PC-9 (cell line): ENCODE measurements around the gene TK1. TPM values are rescaled to one million over a fixed set of nuclear protein-coding genes. Genes with fewer than 3 reads are reported as not detected.

Experiments
- BruUV-seq: library from RNA; stranded (reverse); fragments of 400-500 nt; replicated peaks from 2 replicates; lab custom pipeline; 2021; lab: Mats Ljungman, UMichigan
- CTCF ChIA-PET: fragments of 300-600 bp; sonication (Branson Sonifier 250); formaldehyde crosslinking; loops from one replicate; lab custom pipeline; 2022; ENCODE audit warnings: antibody characterized with exemption; lab: Charles Lee
- POLR2A ChIA-PET: fragments of 300-600 bp; sonication (Branson Sonifier 250); formaldehyde crosslinking; loops from one replicate; lab custom pipeline; 2022; ENCODE audit warnings: antibody characterized with exemption; ENCODE audit not compliant: unreplicated experiment; lab: Charles Lee
- DNase-seq, 2 experiments: peaks; one replicate each; pipeline versions ENCODE4 v3.0.0 to v3.0.0-alpha.2; 2015 to 2022; ENCODE audit warnings: mixed read lengths in 1 of 2
- H2AFZ ChIP-seq: fragments of 200-600 bp; sonication (generic); 2 replicates; pipeline ENCODE4 v1.8.1; 2017; ENCODE audit warnings: antibody characterized with exemption
- H3F3A ChIP-seq: fragments of 200-600 bp; sonication (generic); 2 replicates; pipeline ENCODE4 v1.8.1; 2017; ENCODE audit warnings: antibody characterized with exemption, mild to moderate bottlenecking, low read depth; ENCODE audit not compliant: insufficient read depth
- H3K27ac ChIP-seq: fragments of 200-600 bp; sonication (generic); 2 replicates; pipeline ENCODE4 v1.6.1; 2016; ENCODE audit warnings: mixed run types
- H3K27me3 ChIP-seq: fragments of 200-600 bp; sonication (generic); 2 replicates; pipeline ENCODE4 v1.6.1; 2016; ENCODE audit warnings: low read depth, mixed run types; ENCODE audit not compliant: insufficient read depth
- H3K36me3 ChIP-seq: fragments of 200-600 bp; sonication (generic); 2 replicates; pipeline ENCODE4 v1.6.1; 2016; ENCODE audit warnings: low read depth, mixed run types
- H3K4me1 ChIP-seq: fragments of 200-600 bp; sonication (generic); replicated peaks from 2 replicates; pipeline ENCODE4 v1.6.1; 2016; ENCODE audit warnings: mixed run types; ENCODE audit not compliant: insufficient read depth
- H3K4me2 ChIP-seq: fragments of 200-600 bp; sonication (generic); 2 replicates; pipeline ENCODE4 v1.6.1; 2017; ENCODE audit warnings: mixed run types
- H3K4me3 ChIP-seq: fragments of 200-600 bp; sonication (generic); 2 replicates; pipeline ENCODE4 v1.6.1; 2016; ENCODE audit warnings: mixed run types
- H3K79me2 ChIP-seq: fragments of 200-600 bp; sonication (generic); 2 replicates; pipeline ENCODE4 v1.6.1; 2017; ENCODE audit warnings: low read depth, mixed run types
- H3K9me2 ChIP-seq: fragments of 200-600 bp; sonication (generic); 2 replicates; pipeline ENCODE4 v1.8.1; 2017; ENCODE audit warnings: mild to moderate bottlenecking; ENCODE audit not compliant: insufficient read depth
- H3K9me3 ChIP-seq: fragments of 200-600 bp; sonication (generic); 2 replicates; pipeline ENCODE4 v1.8.1; 2016; ENCODE audit warnings: low read depth; ENCODE audit not compliant: insufficient read depth
- H4K20me1 ChIP-seq: fragments of 200-600 bp; sonication (generic); 2 replicates; pipeline ENCODE4 v1.8.1; 2017; ENCODE audit not compliant: insufficient read depth
- CTCF ChIP-seq: fragments of 200-600 bp; sonication (generic); conservative IDR thresholded peaks from 2 replicates; pipeline ENCODE4 v1.6.1; 2017; ENCODE audit warnings: mixed run types, antibody characterized with exemption, mild to moderate bottlenecking, moderate library complexity
- EZH2 ChIP-seq: fragments of 200-600 bp; sonication (generic); IDR thresholded peaks from 2 replicates; pipeline ENCODE4 v1.8.0; 2017; ENCODE audit warnings: antibody characterized with exemption, low read depth
- intact Hi-C: fragments of 100-400 bp; cut with micrococcal nuclease; formaldehyde crosslinking; loops from one replicate; pipeline ENCODE4 v1.10.0; 2022; ENCODE audit not compliant: unreplicated experiment
- total RNA-seq: library from RNA; stranded (reverse); gene quantifications from 2 replicates; pipeline ENCODE4 v1.2.3, GENCODE V29; 2021

The TK1 gene
- total RNA-seq, 1 experiment from 2014 or later = 137 TPM

GRCh38 chr17:78185981-78186691, 716 bp downstream of the TK1 start:
- Histone ChIP-seq H3K9me3 (no peaks in the 10 kb centered on the region), H3F3A (no peaks in the 10 kb centered on the region), H3K4me3 (peak overlapping the region; percentile 47; the same call in 1 of the 2 replicates), H3K27ac (no peak overlapping the region), H2AFZ (no peak overlapping the region), H4K20me1 (no peaks in the 10 kb centered on the region), H3K79me2 (peaks cover 16% of the 10 kb centered on the region; the same call in 1 of the 2 replicates), H3K9me2 (no peaks in the 10 kb centered on the region), H3K4me2 (peak overlapping the region; percentile 90), H3K27me3 (no peaks in the 10 kb centered on the region), H3K4me1 (peaks cover 8% of the 10 kb centered on the region), H3K36me3 (no peaks in the 10 kb centered on the region)
- peak; percentile 57 to 70 for DNase-seq
- intact Hi-C loops = loop anchor here (2.0 kb wide), 1 partner anchor 57 kb away; the partner anchor contains the start of gene TMC6
- ChIA-PET CTCF (interaction anchor here (0.5 to 2.6 kb wide), 12 partner anchors 8 to 224 kb away, joined by 3 to 16 read pairs (median 7); partner anchors contain the start of gene SYNGR2), POLR2A (interaction anchor here (0.5 to 2.0 kb wide), 8 partner anchors 9 to 79 kb away, joined by 3 to 17 read pairs (median 6); partner anchors contain the start of gene TMC6)
- no TSS peak for BruUV-seq
- TF ChIP-seq EZH2 (no peak), CTCF (no peak)

GRCh38 chr17:78184868-78185267, 2.0 kb downstream of the TK1 start:
- ChIA-PET CTCF (no interaction called here), POLR2A (no interaction called here)
- peaks cover 8% of the 10 kb centered on the region for H3K4me1 ChIP-seq
- H3K4me2 ChIP-seq = no peak overlapping the region
- no peaks in the 10 kb centered on the region for H3K9me3 ChIP-seq
- H3K4me3 ChIP-seq = no peak overlapping the region
- BruUV-seq = no TSS peak
- TF ChIP-seq EZH2 (no peak), CTCF (no peak)
- H2AFZ ChIP-seq = no peak overlapping the region
- intact Hi-C loops = no loop called here
- H3K79me2 ChIP-seq = peaks cover 16% of the 10 kb centered on the region; the same call in 1 of the 2 replicates
- H4K20me1 ChIP-seq = no peaks in the 10 kb centered on the region
- no peak for DNase-seq
- H3K27ac ChIP-seq = no peak overlapping the region
- H3K27me3 ChIP-seq = no peaks in the 10 kb centered on the region
- no peaks in the 10 kb centered on the region for H3K36me3 ChIP-seq
- peaks cover 6% of the 10 kb centered on the region; the same call in 1 of the 2 replicates for H3F3A ChIP-seq
- H3K9me2 ChIP-seq = no peaks in the 10 kb centered on the region

- ChIA-PET POLR2A (no interaction called here), CTCF (no interaction called here)
- Histone ChIP-seq H3K36me3 (no peaks in the 10 kb centered on the region), H3K4me2 (no peak overlapping the region), H3K79me2 (peaks cover 16% of the 10 kb centered on the region; the same call in 1 of the 2 replicates), H3K4me3 (no peak overlapping the region), H3F3A (peaks cover 6% of the 10 kb centered on the region; the same call in 1 of the 2 replicates), H3K27ac (no peak overlapping the region), H2AFZ (no peak overlapping the region), H3K9me2 (no peaks in the 10 kb centered on the region), H3K4me1 (peaks cover 8% of the 10 kb centered on the region), H4K20me1 (no peaks in the 10 kb centered on the region), H3K9me3 (no peaks in the 10 kb centered on the region), H3K27me3 (no peaks in the 10 kb centered on the region)
- intact Hi-C loops = no loop called here
- DNase-seq = no peak
- BruUV-seq = no TSS peak
- TF ChIP-seq CTCF (no peak), EZH2 (no peak)
Measured at GRCh38 chr17:78184351-78184750, 2.5 kb downstream of the TK1 start.
